GM10266 (cell line): ENCODE data around the gene RASSF8.

ENCODE experiments used
- DNase-seq: peaks from one replicate; pipeline ENCODE4 v3.0.0; 2012; ENCODE audit errors: extremely low spot score
- TF ChIP-seq, protein P1 (sequence below): IDR thresholded peaks from 2 replicates; pipeline ENCODE4 v1.5.1; 2012; ENCODE audit warnings: mild to moderate bottlenecking, low read depth; ENCODE audit not compliant: control insufficient read depth, insufficient read depth; ENCODE audit errors: missing control alignments

RASSF8 gene

DNA sequence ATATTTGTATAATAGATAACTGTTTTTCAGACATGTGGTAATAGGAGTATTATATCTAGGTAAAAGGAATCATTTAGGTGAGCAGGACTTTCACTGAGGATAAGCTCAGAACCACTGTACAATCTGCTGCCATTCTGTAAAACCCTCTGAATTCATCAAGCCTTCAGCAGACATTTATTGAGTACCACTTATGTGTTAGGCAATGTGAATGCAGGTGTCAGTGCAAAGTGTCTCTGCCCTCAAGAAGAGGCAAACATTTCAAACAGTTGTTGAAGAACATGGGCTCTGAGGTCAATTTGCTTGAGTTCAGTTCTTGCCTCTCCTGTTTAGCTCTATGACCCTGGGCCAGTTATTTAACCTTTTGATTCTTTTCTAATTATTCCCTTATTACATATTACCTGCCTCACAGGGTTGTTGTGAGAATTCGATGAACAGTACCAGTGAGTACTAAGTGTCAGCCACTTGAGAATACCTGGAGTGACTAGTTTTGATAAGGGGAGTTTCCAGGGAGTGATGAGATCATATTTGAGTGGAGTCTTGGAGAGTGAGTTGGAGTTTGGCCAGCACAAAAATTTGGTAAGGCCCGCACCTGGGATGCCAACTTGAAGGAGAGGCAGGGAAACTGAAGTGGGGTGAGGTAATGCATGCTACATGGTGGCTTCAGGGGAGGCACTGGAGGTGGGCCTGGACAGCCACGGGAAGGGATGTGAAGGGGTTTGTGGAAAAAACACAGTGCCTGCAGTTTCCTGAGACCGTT is 33.7 kb downstream of the RASSF8 start:
- TF ChIP-seq, protein P1, sequence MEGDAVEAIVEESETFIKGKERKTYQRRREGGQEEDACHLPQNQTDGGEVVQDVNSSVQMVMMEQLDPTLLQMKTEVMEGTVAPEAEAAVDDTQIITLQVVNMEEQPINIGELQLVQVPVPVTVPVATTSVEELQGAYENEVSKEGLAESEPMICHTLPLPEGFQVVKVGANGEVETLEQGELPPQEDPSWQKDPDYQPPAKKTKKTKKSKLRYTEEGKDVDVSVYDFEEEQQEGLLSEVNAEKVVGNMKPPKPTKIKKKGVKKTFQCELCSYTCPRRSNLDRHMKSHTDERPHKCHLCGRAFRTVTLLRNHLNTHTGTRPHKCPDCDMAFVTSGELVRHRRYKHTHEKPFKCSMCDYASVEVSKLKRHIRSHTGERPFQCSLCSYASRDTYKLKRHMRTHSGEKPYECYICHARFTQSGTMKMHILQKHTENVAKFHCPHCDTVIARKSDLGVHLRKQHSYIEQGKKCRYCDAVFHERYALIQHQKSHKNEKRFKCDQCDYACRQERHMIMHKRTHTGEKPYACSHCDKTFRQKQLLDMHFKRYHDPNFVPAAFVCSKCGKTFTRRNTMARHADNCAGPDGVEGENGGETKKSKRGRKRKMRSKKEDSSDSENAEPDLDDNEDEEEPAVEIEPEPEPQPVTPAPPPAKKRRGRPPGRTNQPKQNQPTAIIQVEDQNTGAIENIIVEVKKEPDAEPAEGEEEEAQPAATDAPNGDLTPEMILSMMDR: no peak
- no peak for DNase-seq

DNA sequence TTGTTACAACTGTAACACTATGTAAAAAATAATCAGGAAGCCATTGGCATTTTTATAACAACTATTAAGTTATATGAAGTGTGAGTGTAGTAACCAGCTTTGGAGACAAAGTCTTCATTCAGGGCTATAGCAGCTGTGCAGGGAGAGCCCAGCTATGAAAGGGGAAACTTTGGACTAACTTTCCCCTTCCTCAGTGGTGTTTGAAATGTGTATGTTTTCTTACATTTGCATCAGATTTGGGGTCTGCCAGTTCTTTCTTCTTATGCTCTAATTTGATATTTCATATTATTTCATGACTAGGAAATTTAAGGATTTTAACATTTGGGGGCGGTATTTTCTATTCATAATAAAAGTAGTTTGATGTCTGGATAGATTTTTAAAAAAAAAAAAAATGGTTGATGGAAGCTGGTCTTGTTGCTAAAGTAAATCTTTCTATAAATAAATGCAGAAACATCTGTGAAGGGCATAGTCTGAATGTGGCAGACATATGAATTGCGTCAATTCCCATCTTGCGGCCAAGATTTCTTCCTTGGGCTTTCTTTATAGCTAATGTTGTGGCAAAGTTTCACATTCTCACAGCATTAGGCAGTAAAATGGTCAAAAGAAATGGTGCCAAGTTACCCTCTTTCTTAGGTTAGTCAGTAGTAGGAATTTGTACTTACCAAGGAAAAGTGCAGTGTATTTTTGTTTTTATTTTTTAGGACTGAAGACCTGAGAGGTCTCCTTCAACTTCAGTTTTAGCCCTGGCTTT is 35.6 kb downstream of the RASSF8 start:
- TF ChIP-seq, protein P1: no peak
- DNase-seq: no peak

DNA sequence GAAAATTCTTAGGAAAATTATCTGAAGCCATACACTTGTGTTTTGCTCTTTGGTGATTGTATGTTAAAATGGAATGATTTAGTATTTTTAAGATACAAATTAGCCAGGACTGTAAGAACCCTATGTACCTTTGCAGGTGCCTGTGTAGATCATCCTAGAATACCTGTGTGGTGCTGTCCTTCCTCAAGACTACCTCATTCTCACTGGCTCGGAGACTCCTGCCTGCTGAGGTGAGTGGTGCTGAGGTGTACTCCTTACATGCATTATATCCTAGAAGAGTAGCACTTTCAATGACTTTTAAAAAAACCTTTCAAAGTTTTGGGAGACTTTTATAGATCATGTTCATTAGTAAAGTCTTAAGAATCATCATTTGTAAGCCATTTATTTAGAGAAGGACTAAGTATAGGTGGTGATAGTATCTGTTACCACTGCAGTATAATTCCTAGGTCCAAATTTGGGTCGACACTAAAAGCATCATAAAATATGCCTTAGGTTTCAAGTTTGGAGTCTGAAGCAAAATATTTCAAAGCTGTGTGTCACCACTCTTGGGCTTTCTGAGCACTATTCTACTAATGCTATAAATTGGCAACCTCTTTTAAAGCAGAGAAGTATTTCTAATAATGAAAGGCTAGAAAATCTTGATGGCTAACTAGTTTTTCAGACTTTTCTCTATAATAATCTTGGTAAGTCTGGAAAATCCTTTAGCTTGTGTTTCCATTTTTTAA is 36.6 kb downstream of the RASSF8 start:
- DNase-seq: no peak
- TF ChIP-seq, protein P1: no peak

DNA sequence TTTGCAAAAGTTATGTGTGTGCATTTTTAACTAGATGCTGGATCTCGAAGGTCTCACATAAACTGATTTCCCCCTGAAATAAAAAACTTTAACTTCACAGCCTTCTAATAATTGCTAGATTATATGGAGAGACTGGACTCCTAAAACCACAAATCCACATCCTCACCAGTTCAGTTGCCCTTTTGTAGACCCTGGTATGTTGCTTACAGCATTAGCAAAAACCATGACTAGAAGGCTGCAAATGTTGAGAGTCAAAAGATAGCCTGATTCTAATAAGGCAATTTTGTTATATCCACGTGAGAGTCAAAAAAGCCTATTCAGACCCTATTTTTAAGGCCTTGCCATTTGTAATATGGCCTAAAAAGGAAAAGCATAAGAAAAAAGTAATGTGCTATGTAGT is 37.4 kb downstream of the RASSF8 start:
- TF ChIP-seq, protein P1: no peak

DNA sequence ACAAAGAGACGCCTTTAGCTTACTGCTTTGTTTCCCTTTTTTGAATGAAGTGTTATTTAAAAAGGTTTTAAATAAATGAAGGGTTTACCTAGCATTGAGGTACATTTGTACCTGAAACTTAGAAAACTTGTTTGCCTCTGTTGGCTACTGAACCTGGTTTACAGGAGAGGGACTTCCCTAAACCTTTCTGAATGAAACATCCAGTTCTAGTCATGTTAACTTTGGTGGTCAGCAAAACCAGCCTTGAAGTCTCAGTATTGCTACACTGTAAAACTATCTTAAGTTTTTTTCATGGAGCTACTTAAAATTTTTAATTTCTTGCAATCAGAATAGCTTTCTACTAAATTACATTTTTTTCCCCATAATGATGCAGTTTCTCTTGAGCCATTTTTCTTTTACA is 38.2 kb downstream of the RASSF8 start:
- TF ChIP-seq, protein P1: no peak
- no peak for DNase-seq

More for the DNA sequence above, 37.4 kb downstream of the RASSF8 start:
- DNase-seq: no peak

DNA sequence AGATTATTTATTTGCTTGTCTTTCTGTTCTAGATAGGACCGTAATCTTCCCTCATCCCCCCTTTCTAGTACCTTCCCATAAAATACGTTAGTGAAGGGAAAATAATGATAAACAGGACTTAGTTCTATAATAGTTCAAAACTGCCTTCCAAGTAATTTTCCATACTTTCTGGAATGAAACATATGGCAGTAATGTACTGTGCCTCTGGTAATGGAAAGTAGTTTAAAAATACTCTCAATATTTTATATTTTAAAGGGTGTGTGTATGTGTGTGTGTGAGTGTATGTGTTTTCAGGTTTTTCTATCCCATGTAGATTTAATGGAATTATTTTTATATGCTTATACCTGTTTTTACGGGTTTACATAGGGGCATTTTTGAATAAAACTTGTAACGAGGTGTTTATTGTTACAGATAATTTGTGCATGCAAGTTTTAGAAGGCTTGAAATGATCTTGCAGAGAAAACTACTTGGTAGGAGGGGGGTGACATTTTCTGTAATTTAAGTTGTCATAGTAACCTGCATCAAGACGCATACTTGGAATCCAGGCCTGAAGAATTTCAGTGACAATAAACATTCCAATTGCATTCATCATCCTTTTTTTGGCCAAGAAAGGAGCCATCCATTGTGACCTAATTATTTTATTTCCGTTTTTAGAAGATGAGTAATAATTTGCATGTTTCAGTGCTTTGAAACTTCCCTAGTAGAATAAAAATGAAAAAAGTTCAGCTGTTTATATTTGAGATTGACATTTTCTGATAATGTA is 38.9 kb downstream of the RASSF8 start:
- TF ChIP-seq, protein P1: no peak
- DNase-seq: no peak
